Midbrain (tissue), 1 donor: ENCODE data around the gene LIFR.
A peak's percentile ranks its signal among the peaks of the same experiment; 100 is the strongest.

Experiments used
- DNase-seq: peaks from one replicate; lab custom pipeline; 2025; lab: John Stamatoyannopoulos, UW

The LIFR gene

GRCh38 chr5:38441453-38442246 is 114.8 kb downstream of the LIFR start:
- DNase-seq, result peak; percentile 93

GRCh38 chr5:38438757-38439156 is 117.7 kb downstream of the LIFR start:
- DNase-seq, result no peak

DNA sequence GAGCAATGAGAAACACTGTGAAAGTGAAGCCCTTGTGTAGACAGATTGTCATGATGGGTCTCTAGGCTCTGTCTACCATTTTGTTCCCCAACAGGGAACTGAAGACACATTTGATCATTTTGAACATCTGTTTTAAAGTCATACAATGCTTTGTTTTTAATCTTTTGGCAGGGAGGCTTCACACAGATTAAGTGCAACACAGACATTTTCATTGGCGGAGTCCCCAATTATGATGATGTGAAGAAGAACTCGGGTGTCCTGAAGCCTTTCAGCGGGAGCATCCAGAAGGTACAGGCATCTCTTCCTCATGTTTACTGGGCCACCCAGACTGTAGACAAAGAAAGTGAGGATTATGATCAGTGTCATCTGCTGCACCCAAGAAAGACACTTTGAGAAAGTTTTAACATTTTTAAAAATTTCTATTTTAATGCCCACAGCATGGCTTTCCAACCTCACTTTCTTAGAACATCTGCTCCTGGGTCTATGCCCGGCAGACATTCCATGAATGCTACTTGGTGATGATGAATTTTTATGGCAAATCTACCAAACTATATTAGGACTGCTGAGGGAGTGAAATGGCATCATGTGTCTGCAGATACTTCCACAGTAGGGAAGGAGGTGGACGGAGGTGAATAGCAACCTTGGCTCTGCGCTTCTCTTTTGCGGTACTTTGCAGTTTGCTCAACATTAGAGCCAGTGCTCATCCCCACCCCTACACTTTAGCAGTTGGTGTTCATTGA is 121.3 kb downstream of the LIFR start:
- DNase-seq, result no peak

GRCh38 chr5:38433160-38433861 is 123.1 kb downstream of the LIFR start:
- no peak for DNase-seq

- no peak for DNase-seq
Measured at GRCh38 chr5:38431242-38431853, 125.1 kb downstream of the LIFR start.

GRCh38 chr5:38426986-38427950 is 129.2 kb downstream of the LIFR start:
- DNase-seq, result no peak

GRCh38 chr5:38426490-38426889 is 130.0 kb downstream of the LIFR start:
- no peak for DNase-seq
